Endothelial cell of umbilical vein (primary cell): ENCODE data around the gene MAP1B. TPM values are rescaled to one million over a fixed set of nuclear protein-coding genes. Genes with fewer than 3 reads are reported as not detected.
A peak's percentile ranks its signal among the peaks of the same experiment; 100 is the strongest.

ENCODE experiments used
- BruUV-seq: library from RNA; stranded (reverse); fragments of 400-500 nt; replicated peaks from 2 replicates; lab custom pipeline; 2021; lab: Mats Ljungman, UMichigan
- CTCF ChIA-PET: fragments of 300-600, 350-600 bp; sonication (Branson Sonifier 250); formaldehyde crosslinking; loops from one replicate; lab custom pipeline; 2021; ENCODE audit warnings: antibody characterized with exemption, inconsistent platforms; lab: Charles Lee
- POLR2A ChIA-PET: fragments of 300-600, 350-600 bp; sonication (Branson Sonifier 250); formaldehyde crosslinking; loops from one replicate; lab custom pipeline; 2021; ENCODE audit warnings: antibody characterized with exemption, inconsistent platforms; lab: Charles Lee
- DNase-seq: peaks from one replicate; pipeline ENCODE4 v3.0.0-alpha.2; 2011; ENCODE audit warnings: low read depth, low spot score
- FAIRE-seq: peaks from 2 replicates; lab custom pipeline; 2011; peaks lifted over from hg19 to GRCh38; lab: Jason Lieb, UNC
- H2AFZ ChIP-seq: 2 replicates; pipeline ENCODE4 v1.6.0; 2012; ENCODE audit warnings: low read depth, low read length, control low read depth, inconsistent platforms
- H3K27ac ChIP-seq: 2 replicates; pipeline ENCODE4 v1.5.1; 2011; ENCODE audit warnings: low read depth, mild to moderate bottlenecking, control low read depth, low read length, moderate library complexity; ENCODE audit not compliant: insufficient read depth
- H3K27me3 ChIP-seq, 2 experiments: 2 replicates each; pipeline versions ENCODE4 v1.6.0 to v1.6.1; 2011; ENCODE audit warnings: low read length in 2 of 2, mixed read lengths in 1 of 2; ENCODE audit not compliant: control insufficient read depth in 2 of 2, insufficient read depth in 2 of 2
- H3K36me3 ChIP-seq, 2 experiments: 2 replicates in 1 of 2; 3 replicates in 1 of 2; pipeline ENCODE4 v1.5.1; 2011; ENCODE audit warnings: low read length in 2 of 2, mild to moderate bottlenecking in 1 of 2, moderate library complexity in 1 of 2; ENCODE audit not compliant: control insufficient read depth in 2 of 2, insufficient read depth in 2 of 2; ENCODE audit errors: extremely low read depth in 1 of 2
- H3K4me1 ChIP-seq: 3 replicates; pipeline ENCODE4 v1.5.1; 2011; ENCODE audit warnings: mild to moderate bottlenecking, low read length; ENCODE audit not compliant: control insufficient read depth, insufficient read depth; ENCODE audit errors: extremely low read depth
- H3K4me2 ChIP-seq: 2 replicates; pipeline ENCODE4 v1.6.1; 2011; ENCODE audit warnings: low read length, control low read depth, mixed read lengths; ENCODE audit not compliant: insufficient read depth
- H3K4me3 ChIP-seq, 3 experiments: fragments of 200-600 bp in 1 of 3; sonication (generic), shearing (Covaris generic) in 1 of 3; replicated peaks in 1 of 3; 2 replicates each; pipeline ENCODE4 v1.5.1; 2011 to 2016; ENCODE audit warnings: control low read depth in 3 of 3, low read length in 3 of 3, mild to moderate bottlenecking in 2 of 3, inconsistent platforms in 1 of 3, low read depth in 1 of 3, moderate library complexity in 1 of 3; ENCODE audit not compliant: insufficient read depth in 1 of 3
- H3K79me2 ChIP-seq: 2 replicates; pipeline ENCODE4 v1.6.0; 2012; ENCODE audit warnings: low read length, inconsistent platforms; ENCODE audit not compliant: control insufficient read depth, insufficient read depth
- H3K9ac ChIP-seq: replicated peaks from 2 replicates; pipeline ENCODE3; 2011; ENCODE audit warnings: low read length, control low read depth; ENCODE audit not compliant: insufficient read depth; ENCODE audit errors: extremely low read depth
- H3K9me1 ChIP-seq: replicated peaks from 3 replicates; pipeline ENCODE4 v1.6.0; 2011; ENCODE audit warnings: mild to moderate bottlenecking, low read length; ENCODE audit not compliant: control insufficient read depth, insufficient read depth; ENCODE audit errors: extremely low read depth
- H3K9me3 ChIP-seq: replicated peaks from 2 replicates; pipeline ENCODE4 v1.5.1; 2012; ENCODE audit warnings: low read length, inconsistent platforms; ENCODE audit not compliant: control insufficient read depth, insufficient read depth
- H4K20me1 ChIP-seq: replicated peaks from 2 replicates; pipeline ENCODE3; 2011; ENCODE audit warnings: mild to moderate bottlenecking, low read length; ENCODE audit not compliant: control insufficient read depth, insufficient read depth; ENCODE audit errors: extremely low read depth
- EZH2 ChIP-seq: IDR thresholded peaks from 2 replicates; pipeline ENCODE4 v1.6.1; 2012; ENCODE audit warnings: borderline replicate concordance, low read depth, mild to moderate bottlenecking, moderate library complexity, low read length, inconsistent platforms; ENCODE audit not compliant: severe bottlenecking
- FOS ChIP-seq: IDR thresholded peaks from 2 replicates; pipeline ENCODE4 v1.6.1; 2011; ENCODE audit warnings: mild to moderate bottlenecking, low read length, moderate library complexity, borderline replicate concordance; ENCODE audit not compliant: insufficient read depth
- GATA2 ChIP-seq: IDR thresholded peaks from 2 replicates; pipeline ENCODE4 v1.7.0; 2011; ENCODE audit warnings: low read depth, mild to moderate bottlenecking, moderate library complexity, mixed read lengths, low read length; ENCODE audit not compliant: insufficient read length, insufficient read depth
- JUN ChIP-seq: IDR thresholded peaks from 2 replicates; pipeline ENCODE4 v1.6.1; 2011; ENCODE audit warnings: borderline replicate concordance, low read depth; ENCODE audit not compliant: insufficient read length, insufficient read depth
- MYC ChIP-seq: IDR thresholded peaks from one replicate; pipeline ENCODE4 v1.6.1; 2011; ENCODE audit warnings: mild to moderate bottlenecking, low read depth, low read length
- POLR2A ChIP-seq: IDR thresholded peaks from 2 replicates; pipeline ENCODE4 v1.6.1; 2012; ENCODE audit warnings: low read depth, mild to moderate bottlenecking, control low read depth, low read length
- POLR2AphosphoS5 ChIP-seq: IDR thresholded peaks from 2 replicates; pipeline ENCODE4 v1.6.1; 2012; ENCODE audit warnings: low read depth, mild to moderate bottlenecking, control low read depth, low read length, moderate library complexity; ENCODE audit not compliant: insufficient read depth
- dilution Hi-C: fragments of 300-500 bp; cut with MboI; formaldehyde crosslinking; loops from one replicate; pipeline ENCODE4 v1.15.0; 2019; ENCODE audit warnings: low sequenced_read_pairs; ENCODE audit not compliant: extremely low pct_ligation_motif_present
- intact Hi-C: fragments of 100-400 bp; cut with micrococcal nuclease; formaldehyde crosslinking; loops from one replicate; pipeline ENCODE4 v1.10.0; 2022
- polyA plus RNA-seq, 4 experiments: library from polyadenylated mRNA; depleted of rRNA in 3 of 4; stranded (reverse) in 3 of 4; unstranded in 1 of 4; fragments of >200 nt; gene quantifications; 2 replicates each; pipeline versions ENCODE4 v1.2.1 to v1.2.3, GENCODE V29; 2011 to 2012; ENCODE audit warnings: missing spikeins in 1 of 4
- total RNA-seq: library from RNA; stranded (reverse); gene quantifications from 2 replicates; pipeline ENCODE4 v1.2.3, GENCODE V29; 2021
- TF ChIP-seq, protein P1 (sequence below): IDR thresholded peaks from 2 replicates; pipeline ENCODE4 v1.6.1; 2011; ENCODE audit not compliant: insufficient read depth, insufficient read length
- TF ChIP-seq, protein P2 (sequence below), 2 donors: IDR thresholded peaks; 1 replicate in 1 of 2; 2 replicates in 1 of 2; pipeline ENCODE4 v1.5.1; 2011; ENCODE audit warnings: low read length in 2 of 2, mild to moderate bottlenecking in 2 of 2, moderate library complexity in 2 of 2, control low read depth in 1 of 2, inconsistent platforms in 1 of 2, low read depth in 1 of 2; ENCODE audit not compliant: insufficient read depth in 1 of 2; ENCODE audit errors: extremely low read depth in 1 of 2

Gene MAP1B
- total and polyA plus RNA-seq, 2 donors (not counting 3 experiments of a cell fraction or from before 2014, with no cell fraction given): 55.9 to 263 TPM

DNA sequence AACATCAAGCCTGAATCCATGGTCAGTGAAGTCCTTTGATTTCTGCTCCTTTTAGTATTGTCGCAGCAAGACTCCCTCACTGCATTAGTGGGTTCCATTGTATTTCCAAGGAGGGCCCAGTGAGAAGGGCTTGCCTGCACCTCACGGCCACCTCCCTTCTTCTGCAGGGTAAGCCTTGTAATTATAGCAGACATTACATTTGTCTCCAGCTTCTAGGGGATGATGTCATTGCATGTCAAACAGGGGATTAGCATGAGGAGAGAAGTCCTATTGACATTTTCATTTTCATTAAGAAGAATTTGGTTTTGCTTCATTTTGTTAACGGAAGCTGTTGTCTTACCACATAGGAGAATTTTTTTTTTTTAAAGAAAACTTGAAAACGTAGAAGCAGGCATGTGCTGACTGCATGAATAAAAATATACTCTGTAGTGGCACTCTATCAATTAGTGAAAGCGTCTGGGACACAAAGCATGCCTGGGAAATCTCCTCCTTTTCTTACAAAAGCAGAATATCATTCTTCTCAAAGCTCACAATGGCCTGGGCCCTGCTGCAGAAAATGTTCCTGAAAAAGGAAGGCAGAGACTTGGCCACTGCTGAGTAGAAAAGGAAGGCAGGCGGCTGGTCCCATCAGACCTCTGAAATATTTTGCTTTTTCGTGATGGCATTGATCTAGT, 27.1 kb downstream of the MAP1B start:
- peaks cover 73% of the 10 kb centered on the region for H3K79me2 ChIP-seq
- H3K4me2 ChIP-seq: peak overlapping the region; percentile 90
- H3K9me1 ChIP-seq: no peaks in the 10 kb centered on the region
- H3K27ac ChIP-seq: peak overlapping the region; percentile 92
- H3K4me1 ChIP-seq: peaks cover 97% of the 10 kb centered on the region
- H3K9ac ChIP-seq: peak overlapping the region; percentile 64
- FAIRE-seq (no peak), DNase-seq (peak; percentile 39)
- H3K9me3 ChIP-seq: no peaks in the 10 kb centered on the region
- dilution Hi-C loops (no loop called here), intact Hi-C loops (no loop called here)
- no TSS peak for BruUV-seq
- H3K4me3 ChIP-seq: no peak overlapping the region
- ChIA-PET CTCF (interaction anchor here (0.8 to 2.0 kb wide), 12 partner anchors 14 to 351 kb away, joined by 3 to 11 read pairs (median 4); no protein-coding TSS in a partner anchor), POLR2A (interaction anchor here (0.9 kb wide), 1 partner anchor 11 kb away, joined by 3 read pairs; no protein-coding TSS in a partner anchor)
- H4K20me1 ChIP-seq: no peaks in the 10 kb centered on the region
- no peak overlapping the region for H2AFZ ChIP-seq
- TF ChIP-seq, protein P1, sequence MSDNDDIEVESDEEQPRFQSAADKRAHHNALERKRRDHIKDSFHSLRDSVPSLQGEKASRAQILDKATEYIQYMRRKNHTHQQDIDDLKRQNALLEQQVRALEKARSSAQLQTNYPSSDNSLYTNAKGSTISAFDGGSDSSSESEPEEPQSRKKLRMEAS: no peak
- TF ChIP-seq FOS (no peak), JUN (no peak), MYC (no peak), GATA2 (no peak), POLR2A (no peak), EZH2 (no peak), POLR2AphosphoS5 (no peak)
- TF ChIP-seq, protein P2, sequence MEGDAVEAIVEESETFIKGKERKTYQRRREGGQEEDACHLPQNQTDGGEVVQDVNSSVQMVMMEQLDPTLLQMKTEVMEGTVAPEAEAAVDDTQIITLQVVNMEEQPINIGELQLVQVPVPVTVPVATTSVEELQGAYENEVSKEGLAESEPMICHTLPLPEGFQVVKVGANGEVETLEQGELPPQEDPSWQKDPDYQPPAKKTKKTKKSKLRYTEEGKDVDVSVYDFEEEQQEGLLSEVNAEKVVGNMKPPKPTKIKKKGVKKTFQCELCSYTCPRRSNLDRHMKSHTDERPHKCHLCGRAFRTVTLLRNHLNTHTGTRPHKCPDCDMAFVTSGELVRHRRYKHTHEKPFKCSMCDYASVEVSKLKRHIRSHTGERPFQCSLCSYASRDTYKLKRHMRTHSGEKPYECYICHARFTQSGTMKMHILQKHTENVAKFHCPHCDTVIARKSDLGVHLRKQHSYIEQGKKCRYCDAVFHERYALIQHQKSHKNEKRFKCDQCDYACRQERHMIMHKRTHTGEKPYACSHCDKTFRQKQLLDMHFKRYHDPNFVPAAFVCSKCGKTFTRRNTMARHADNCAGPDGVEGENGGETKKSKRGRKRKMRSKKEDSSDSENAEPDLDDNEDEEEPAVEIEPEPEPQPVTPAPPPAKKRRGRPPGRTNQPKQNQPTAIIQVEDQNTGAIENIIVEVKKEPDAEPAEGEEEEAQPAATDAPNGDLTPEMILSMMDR (IDR thresholded peaks at IDR 0.05; ENCODE audit: extremely low read depth in 1 of 2, insufficient read depth in 1 of 2, low read depth in 1 of 2, low read length in 2 of 2): no peak
- peaks cover 0 to 5% of the 10 kb centered on the region in 2 experiments for H3K36me3 ChIP-seq
- no peaks in the 10 kb centered on the region for H3K27me3 ChIP-seq
